HG02571 (cell line): ENCODE measurements around the gene CBARP.
A peak's percentile ranks its signal among the peaks of the same experiment; 100 is the strongest.
"Not testable (repeated sequence)": the region's sequence is repeated elsewhere in the genome, so short reads cannot be mapped to it uniquely, and the experiment has no call there.

Experiments
- ATAC-seq: cut with Tn5 transposase; IDR thresholded peaks from one replicate; pipeline ENCODE4 v1.9.1; 2021; ENCODE audit warnings: mild to moderate bottlenecking, moderate library complexity; ENCODE audit not compliant: unreplicated experiment

CBARP gene

GRCh38 chr19:1214862-1215731 is 22.7 kb downstream of the CBARP start:
- ATAC-seq, result no peak

DNA sequence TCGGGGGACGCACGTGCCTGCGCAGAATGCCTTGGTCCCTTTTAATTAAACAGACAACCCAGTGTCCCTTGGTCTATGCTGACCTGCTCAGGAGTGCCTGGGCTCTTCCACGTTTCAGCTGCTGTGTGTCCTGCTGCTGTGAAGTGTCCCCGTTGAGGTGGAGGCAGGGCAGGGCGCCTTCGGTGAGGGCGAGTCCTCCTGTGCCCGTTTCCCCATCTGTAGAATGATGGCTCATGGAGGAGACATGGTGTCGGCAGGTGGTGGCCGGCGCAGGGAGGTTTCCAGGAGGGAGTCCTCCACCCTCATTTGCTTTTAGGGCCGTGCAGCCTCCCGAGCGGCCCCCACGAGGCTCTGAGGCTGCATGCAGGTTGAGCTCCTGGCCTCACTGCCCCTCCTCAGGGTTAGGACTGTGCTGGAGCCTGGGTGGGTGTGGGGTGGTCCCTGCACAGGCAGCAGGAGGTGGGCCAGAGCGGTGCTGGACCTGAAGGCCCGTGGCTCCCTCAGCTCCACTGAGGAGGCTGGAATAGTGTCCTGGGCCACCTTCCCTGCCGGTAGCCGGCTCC is 23.4 kb downstream of the CBARP start:
- ATAC-seq, result no peak

DNA sequence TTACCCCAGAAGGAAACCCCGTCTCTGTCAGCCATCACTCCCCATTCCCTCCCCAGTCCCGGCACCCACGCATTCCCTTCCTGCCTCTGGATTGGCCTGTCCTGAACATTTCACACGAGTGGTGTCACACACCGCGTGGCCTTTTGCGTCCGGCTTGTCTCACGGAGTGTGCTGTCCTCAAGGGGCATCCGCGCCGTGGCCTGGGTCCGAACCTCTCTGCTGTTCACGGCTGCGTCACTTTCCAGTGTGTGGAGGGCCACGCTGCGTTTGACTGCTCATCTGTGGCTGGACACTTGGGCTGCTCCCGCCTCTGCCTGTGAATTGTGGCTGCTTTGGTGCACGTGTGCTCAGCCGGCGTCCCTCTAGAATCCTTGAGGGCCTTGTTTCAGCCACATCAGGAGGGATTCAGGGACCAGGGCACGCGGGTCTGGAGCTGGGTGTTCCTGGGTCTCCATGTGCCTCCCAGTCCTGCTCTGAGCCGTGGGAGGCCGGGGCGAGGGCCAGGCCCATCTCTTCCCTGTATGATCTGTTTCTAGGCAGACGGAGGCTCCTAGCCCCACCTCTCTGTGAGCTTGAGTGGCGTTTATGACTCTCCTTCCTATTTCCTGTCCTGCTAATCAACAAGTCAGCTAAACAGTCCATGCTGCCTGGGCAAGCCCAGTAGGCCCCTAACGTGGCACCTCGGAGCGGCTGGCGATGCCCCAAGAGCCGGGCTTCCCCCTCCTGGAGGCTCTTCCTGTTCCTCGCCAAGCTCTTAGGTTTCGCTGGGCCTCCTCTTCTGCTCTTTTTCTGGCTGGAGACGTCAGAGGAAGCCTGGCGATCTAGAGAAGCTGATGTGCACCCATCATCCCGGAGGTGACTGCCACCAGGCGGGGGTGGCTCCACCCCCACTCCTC is 24.2 kb downstream of the CBARP start:
- no peak for ATAC-seq

DNA sequence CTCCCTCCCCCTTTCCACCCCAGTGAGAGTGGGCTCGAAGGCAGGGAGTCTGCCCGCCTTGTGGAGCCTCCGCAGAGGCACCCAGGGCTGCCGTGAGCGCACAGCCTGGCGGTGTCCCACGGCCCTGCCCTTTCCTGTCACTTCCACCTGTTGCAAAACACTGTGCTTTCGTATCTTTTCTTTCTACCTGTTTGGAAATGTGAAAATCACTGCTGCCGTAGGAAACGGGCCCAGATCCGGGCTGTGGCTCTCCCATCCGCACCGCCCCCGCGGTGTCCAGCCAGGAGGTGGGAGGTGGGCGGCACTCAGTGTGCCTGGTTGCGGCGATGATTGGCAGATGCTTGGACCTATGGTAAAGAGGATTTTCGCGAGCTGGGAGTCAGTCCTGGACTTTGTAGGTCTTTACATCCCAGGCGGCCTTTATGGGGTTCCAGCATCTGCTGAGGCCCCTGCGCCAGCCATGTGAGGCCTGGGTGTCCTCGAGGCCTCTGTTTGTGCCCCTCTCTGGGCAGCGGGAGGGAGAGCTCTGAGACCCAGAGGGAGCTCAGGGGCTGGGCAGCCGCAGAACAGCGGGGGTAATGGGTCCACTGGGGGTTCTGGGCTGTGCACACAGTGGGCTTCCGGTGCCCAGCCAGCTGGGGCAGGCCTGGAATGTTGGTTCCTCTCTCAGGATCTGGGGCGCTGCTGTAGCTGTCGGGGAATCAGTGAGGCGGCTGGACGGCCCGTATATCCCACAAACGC is 26.1 kb downstream of the CBARP start:
- no peak for ATAC-seq

GRCh38 chr19:1210227-1210538 is 27.6 kb downstream of the CBARP start:
- no peak for ATAC-seq

- not testable (repeated sequence) for ATAC-seq
Observed at GRCh38 chr19:1208830-1209229, 29.0 kb downstream of the CBARP start.

GRCh38 chr19:1206864-1207450 is 30.8 kb downstream of the CBARP start:
- ATAC-seq, result no peak

- ATAC-seq, result no peak
Observed at GRCh38 chr19:1206150-1206863, 31.5 kb downstream of the CBARP start.

DNA sequence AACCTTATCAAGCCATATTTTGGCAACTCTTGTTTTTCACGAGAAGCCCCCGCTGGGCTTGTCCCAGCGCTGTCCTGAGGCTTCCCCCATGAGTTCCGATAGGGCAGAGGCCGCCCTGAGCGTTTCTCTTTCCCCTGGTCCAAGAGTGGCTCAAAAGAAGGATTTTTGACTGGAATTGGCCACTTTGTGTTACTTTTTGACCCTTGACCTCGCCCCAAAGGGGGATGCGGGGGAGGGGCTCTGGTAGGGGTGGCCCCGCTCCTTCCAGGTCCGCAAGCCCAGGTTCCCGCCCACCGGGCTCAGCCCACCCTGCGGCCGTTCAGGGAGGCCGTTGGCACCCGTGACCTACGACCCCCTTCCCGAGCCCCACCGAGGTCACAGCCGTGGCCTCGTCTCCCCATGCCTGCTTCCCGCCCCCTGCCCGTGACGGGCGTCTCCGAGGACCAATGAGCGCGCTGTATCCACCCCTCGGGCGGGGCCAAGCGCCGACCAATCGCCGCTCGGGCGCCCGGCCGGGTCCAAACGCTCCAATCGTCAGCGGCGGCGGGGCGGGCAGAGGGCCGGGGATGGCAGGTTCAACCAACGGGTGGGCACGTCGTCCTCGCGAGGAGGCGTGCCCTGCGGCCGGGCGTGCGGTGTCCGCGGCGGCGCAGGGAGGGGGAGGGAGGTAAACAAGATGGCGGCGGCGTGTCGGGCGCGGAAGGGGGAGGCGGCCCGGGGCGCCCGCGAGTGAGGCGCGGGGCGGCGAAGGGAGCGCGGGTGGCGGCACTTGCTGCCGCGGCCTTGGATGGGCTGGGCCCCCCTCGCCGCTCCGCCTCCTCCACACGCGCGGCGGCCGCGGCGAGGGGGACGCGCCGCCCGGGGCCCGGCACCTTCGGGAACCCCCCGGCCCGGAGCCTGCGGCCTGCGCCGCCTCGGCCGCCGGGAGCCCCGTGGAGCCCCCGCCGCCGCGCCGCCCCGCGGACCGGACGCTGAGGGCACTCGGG is 32.4 kb downstream of the CBARP start, which contains the start of gene STK11:
STK11 (plus strand) TSS at position 665 of the 986 bp plus-strand sequence. CDS start 1,136 bp downstream, outside the sequence.
- peak; percentile 84 for ATAC-seq

- ATAC-seq, result not testable (repeated sequence)
Observed at GRCh38 chr19:1200614-1201013, 37.2 kb downstream of the CBARP start.

DNA sequence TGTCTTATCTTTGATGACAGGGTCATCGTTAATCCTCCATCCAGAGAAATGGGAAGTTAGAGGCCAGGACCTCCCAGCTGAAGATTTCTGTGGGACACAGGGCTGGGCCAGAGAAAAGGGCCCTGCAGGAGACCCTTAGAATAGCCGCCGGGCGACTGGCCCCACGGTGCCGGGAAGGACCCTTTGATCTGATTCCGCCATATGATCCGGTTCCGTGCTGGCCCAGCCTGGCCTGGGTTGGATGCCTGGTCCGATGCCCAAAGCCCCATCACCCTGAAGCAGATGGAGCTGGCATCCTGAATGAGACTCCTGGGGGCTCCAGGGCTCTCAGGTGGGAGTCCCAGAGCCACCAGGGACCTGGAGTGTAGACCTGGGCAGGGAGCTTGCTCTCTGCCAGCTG is 38.3 kb downstream of the CBARP start:
- ATAC-seq, result no peak

DNA sequence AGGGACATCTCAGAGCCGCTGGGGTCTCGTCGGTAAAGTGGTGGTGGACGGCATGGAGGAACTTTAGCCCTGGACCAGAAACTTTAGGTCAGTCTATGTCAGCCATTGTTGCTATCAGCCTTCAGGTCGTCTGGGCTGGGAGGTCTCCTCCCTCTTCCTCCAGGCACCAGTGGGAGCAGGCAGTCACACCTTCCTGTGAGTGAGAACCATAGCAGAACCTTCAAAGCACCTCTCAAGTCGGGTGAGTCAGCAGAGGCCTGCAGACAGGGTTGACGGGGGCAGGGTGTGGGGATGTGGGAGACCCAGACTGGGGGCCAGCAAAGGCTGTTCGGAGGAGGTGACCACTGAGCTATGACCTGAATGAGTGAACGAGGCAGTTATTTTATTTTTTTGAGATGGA is 48.4 kb downstream of the CBARP start:
- no peak for ATAC-seq

GRCh38 chr19:1183543-1184172 is 54.1 kb downstream of the CBARP start:
- no peak for ATAC-seq

- no peak for ATAC-seq
Observed at GRCh38 chr19:1182727-1183126, 55.1 kb downstream of the CBARP start.

- no peak for ATAC-seq
Observed at GRCh38 chr19:1182068-1182467, 55.7 kb downstream of the CBARP start.

GRCh38 chr19:1181606-1182005 is 56.2 kb downstream of the CBARP start:
- no peak for ATAC-seq
